ENCODE measurements around the gene KDELR3. TPM values are rescaled to one million over a fixed set of nuclear protein-coding genes. Genes with fewer than 3 reads are reported as not detected.

The KDELR3 gene
- total RNA-seq, 6 donors from 2014 or later, result 7.3 to 14.2 (median 9.7) TPM

DNA sequence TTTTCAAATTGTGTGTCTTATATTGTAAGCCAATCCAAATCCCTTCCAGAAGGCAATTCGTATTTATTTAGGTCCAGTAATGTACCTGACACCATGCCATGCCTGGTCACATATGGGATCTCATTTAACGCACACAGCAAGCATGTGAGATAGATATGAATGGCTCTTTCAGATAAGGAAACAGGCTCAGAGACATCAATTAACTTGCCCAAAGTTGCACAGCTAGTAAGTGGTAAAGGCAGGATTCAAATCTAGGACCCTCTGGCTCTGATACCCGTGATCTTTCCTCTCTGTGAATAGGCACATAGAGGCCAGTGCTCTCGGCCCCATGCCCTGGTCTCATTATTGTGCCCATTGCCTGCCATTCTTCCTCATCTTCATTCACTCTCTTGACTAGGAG lies 47.2 kb upstream of the KDELR3 start:
- TF ChIP-seq, protein P1, sequence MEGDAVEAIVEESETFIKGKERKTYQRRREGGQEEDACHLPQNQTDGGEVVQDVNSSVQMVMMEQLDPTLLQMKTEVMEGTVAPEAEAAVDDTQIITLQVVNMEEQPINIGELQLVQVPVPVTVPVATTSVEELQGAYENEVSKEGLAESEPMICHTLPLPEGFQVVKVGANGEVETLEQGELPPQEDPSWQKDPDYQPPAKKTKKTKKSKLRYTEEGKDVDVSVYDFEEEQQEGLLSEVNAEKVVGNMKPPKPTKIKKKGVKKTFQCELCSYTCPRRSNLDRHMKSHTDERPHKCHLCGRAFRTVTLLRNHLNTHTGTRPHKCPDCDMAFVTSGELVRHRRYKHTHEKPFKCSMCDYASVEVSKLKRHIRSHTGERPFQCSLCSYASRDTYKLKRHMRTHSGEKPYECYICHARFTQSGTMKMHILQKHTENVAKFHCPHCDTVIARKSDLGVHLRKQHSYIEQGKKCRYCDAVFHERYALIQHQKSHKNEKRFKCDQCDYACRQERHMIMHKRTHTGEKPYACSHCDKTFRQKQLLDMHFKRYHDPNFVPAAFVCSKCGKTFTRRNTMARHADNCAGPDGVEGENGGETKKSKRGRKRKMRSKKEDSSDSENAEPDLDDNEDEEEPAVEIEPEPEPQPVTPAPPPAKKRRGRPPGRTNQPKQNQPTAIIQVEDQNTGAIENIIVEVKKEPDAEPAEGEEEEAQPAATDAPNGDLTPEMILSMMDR (IDR thresholded peaks at IDR 0.05), result no peak
- TF ChIP-seq POLR2A (IDR thresholded peaks at IDR 0.05) (no peak), POLR2AphosphoS5 (IDR thresholded peaks at IDR 0.05) (no peak), EP300 (IDR thresholded peaks at IDR 0.05) (no peak)
- Histone ChIP-seq H3K4me3 (no peak overlapping the region), H3K9me3 (no peaks in the 10 kb centered on the region), H3K27ac (no peak overlapping the region), H3K36me3 (no peaks in the 10 kb centered on the region), H3K4me1 (peaks cover 0 to 4% (median 0%) of the 10 kb centered on the region in 4 donors), H3K27me3 (no peaks in the 10 kb centered on the region)
- ATAC-seq (ENCODE audit: low FRiP score in 2 of 2) (no peak), DNase-seq (no peak)
- 90 to 92% methylated on average over 4 of the region's 4 CpGs for WGBS, 2 donors

DNA sequence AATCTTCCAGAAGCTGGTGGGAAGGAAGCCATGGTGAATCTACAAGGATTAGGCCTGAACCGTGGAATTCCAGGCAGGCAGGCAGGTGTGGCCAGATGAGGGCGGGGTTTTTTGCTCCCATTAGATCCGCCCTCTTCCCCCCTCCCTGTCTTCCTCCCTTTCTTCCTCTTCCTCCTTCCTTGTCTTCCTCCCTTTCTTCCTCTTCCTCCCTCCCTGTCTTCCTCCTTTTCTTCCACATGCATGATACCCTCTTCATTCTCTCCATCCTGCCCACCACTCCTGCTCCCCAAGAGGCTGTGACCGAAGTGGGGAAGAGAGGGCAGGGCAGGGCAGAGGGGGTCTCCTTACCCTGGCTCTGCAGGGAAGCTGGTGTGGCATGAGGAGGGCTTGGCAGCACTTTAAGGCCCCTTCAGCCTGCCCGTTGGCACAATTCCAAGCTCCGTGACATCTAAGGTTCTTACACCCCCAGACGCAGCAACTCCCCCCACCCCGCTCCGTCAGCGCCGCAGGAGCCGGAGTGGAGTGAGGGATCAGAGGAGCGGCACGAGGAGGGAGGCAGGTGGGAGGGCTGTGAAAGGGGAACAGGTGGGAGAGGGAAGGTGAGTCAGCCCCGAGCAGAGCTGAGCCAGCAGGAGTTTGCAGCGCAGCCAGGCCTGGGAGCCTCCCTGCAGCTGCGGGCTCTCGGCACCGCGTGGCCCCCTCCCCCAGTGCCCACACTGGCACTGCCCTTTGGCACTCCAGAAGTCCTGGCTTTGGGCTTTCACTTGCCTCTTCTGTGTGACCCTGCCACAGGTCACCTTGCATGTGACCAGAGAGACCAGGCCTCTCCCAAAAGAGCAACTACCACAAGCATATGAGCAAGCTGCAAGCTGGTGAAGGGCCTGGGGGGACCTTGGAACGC lies 45.0 kb upstream of the KDELR3 start:
- Histone ChIP-seq H3K36me3 (no peaks in the 10 kb centered on the region), H3K9me3 (no peaks in the 10 kb centered on the region), H3K27me3 (no peaks in the 10 kb centered on the region), H3K4me1 (peaks cover 0 to 4% (median 0%) of the 10 kb centered on the region in 4 donors), H3K27ac (no peak overlapping the region), H3K4me3 (no peak overlapping the region)
- DNase-seq (no peak), ATAC-seq (ENCODE audit: low FRiP score in 2 of 2) (no peak)
- WGBS, 2 donors, result 79 to 82% methylated on average over 21 of the region's 21 CpGs
- TF ChIP-seq EP300 (IDR thresholded peaks at IDR 0.05) (no peak), POLR2A (IDR thresholded peaks at IDR 0.05) (no peak)

DNA sequence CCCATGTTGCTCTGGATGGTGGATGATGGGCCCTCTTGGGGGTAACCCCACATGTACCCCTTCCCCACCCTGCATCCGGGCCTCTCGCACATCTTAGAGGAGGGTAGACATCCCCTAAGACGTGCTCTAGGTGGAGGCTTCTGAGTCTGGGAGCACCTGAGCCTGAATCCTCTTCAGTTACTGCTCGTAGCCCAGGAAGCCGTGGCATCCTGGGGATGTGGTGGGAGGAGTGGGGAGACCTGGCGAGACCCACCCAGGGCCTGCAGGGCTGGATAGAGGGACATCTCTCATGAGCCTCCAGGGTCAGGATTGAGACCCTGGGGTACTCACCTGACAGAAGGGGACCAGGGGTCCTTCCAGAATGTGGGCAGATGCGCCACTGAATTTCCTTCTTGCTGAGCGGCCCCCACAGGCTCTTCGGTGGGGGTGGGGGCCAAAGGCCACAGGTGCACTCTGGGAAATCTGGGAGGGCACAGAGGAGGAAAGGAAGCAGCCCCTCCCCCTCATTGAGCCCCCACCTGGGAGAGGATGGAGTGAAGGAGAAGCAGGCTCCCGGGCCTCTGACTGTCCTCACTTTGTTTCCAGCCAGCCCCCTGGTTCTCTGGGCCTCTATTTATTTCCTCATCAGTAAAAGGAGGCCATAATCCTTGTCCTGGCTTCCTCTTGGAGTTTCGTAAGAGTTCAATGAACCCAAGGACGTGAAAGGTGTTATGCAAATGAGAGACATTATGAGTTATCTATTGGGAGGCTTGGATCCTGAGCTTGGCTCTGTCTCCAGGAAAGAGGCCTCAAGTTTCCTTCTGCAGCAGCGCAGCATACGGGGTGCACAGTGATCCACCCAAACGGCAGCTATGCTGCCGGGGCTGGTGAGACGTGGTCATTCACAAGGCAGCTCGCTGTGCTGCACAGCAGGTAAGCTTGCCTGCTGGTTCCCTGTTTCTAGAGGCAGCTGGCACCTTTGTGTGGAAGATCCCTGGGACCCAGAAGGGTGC lies 44.1 kb upstream of the KDELR3 start:
- H3K27ac ChIP-seq, result no peak overlapping the region
- H3K4me1 ChIP-seq, result peaks cover 0 to 4% (median 0%) of the 10 kb centered on the region in 4 donors
- no peak for TF ChIP-seq POLR2AphosphoS5 (IDR thresholded peaks at IDR 0.05)
- no peak for TF ChIP-seq POLR2A (IDR thresholded peaks at IDR 0.05)
- TF ChIP-seq, protein P1 (IDR thresholded peaks at IDR 0.05), result no peak
- H3K4me3 ChIP-seq, result no peak overlapping the region
- H3K36me3 ChIP-seq, result no peaks in the 10 kb centered on the region
- no peak for ATAC-seq (ENCODE audit: low FRiP score in 2 of 2)
- H3K9me3 ChIP-seq, result no peaks in the 10 kb centered on the region
- DNase-seq, result no peak
- no peaks in the 10 kb centered on the region for H3K27me3 ChIP-seq
- 75 to 80% methylated on average over 13 to 18 of the region's 18 CpGs for WGBS, 2 donors

DNA sequence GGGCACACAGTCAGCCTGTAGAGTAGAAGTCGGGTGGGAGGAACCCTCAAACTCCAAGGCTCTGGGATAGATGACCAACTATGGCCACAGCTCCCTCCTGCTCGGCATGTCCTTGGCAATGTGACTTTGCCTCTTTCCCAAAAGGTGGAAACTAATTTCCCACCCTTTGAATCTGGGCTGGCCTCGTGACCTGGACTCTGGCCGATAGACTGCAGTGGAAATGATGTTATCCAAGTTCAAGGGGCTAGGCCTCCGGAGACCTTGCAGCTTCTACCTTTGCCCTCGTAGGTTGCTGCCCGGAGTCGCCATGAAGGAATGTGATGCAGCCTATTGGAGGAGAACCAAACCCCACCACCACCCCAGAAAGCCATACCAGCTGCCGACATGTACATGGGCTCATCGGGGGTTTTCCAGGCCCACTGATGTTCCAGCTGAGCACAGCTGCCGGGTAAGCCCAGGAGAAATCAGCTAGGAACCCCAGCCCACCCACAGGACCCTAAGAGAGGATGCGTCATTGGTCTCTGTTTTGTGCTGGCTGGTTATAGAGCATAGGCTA lies 43.3 kb upstream of the KDELR3 start:
- Histone ChIP-seq H3K36me3 (no peaks in the 10 kb centered on the region), H3K27me3 (no peaks in the 10 kb centered on the region), H3K27ac (no peak overlapping the region), H3K9me3 (no peaks in the 10 kb centered on the region), H3K4me1 (peaks cover 0 to 9% (median 3%) of the 10 kb centered on the region in 4 donors), H3K4me3 (no peak overlapping the region)
- TF ChIP-seq POLR2AphosphoS5 (IDR thresholded peaks at IDR 0.05), result no peak
- TF ChIP-seq POLR2A (IDR thresholded peaks at IDR 0.05), result no peak
- no peak for TF ChIP-seq EP300 (IDR thresholded peaks at IDR 0.05)
- TF ChIP-seq, protein P1 (IDR thresholded peaks at IDR 0.05), result no peak
- no peak for DNase-seq
- WGBS, 2 donors, result 89 to 93% methylated on average over 9 to 12 of the region's 12 CpGs
- no peak for ATAC-seq (ENCODE audit: low FRiP score in 2 of 2)

DNA sequence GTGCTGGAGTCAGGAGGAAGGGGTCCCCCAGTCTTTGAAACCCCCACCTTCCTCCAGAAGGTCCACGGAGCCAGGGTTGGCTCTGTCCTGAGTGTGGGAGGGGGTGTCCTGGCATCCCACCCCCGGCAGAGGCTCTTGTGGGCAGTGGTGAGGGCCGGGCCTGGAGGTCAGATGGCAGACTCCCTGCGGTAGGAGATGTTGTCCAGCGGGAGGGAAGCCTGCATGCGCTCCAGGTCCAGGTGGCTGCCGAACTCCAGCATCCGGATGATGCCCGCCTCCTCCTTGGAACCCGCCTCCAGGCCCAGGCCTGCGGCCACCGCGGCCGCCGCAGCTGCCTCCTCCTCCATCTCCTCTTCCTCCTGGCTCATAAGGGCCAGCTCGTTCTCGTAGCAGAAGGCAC lies 41.3 kb upstream of the KDELR3 start:
- H3K36me3 ChIP-seq, result no peaks in the 10 kb centered on the region
- H3K27me3 ChIP-seq, result no peaks in the 10 kb centered on the region
- no peak overlapping the region for H3K27ac ChIP-seq
- ATAC-seq (ENCODE audit: low FRiP score in 2 of 2), result no peak
- H3K4me1 ChIP-seq, result peaks cover 0 to 14% (median 5%) of the 10 kb centered on the region in 4 donors
- no peak for DNase-seq
- 79 to 89% methylated on average over 6 to 16 of the region's 17 CpGs for WGBS, 2 donors
- TF ChIP-seq, protein P1 (IDR thresholded peaks at IDR 0.05), result no peak
- TF ChIP-seq POLR2AphosphoS5 (IDR thresholded peaks at IDR 0.05) (no peak), EP300 (IDR thresholded peaks at IDR 0.05) (no peak), POLR2A (IDR thresholded peaks at IDR 0.05) (no peak)
- H3K4me3 ChIP-seq, result no peak overlapping the region
- no peaks in the 10 kb centered on the region for H3K9me3 ChIP-seq

Data from upper lobe of left lung (tissue), 6 donors.